H1 (cell line): ENCODE data around the gene ZNF681. TPM values are rescaled to one million over a fixed set of nuclear protein-coding genes. Genes with fewer than 3 reads are reported as not detected.

Source experiments
- CTCF ChIA-PET: fragments of 300-600 bp; sonication (Branson Sonifier 250); formaldehyde crosslinking; loops from one replicate; lab custom pipeline; 2021; ENCODE audit not compliant: partially characterized antibody; lab: Charles Lee
- POLR2A ChIA-PET: fragments of 300-600 bp; sonication (Branson Sonifier 250); formaldehyde crosslinking; loops from one replicate; lab custom pipeline; 2021; ENCODE audit warnings: inconsistent platforms; ENCODE audit not compliant: partially characterized antibody; lab: Charles Lee
- DNase-seq, 2 experiments: peaks; one replicate each; pipeline versions ENCODE4 v3.0.0 to v3.0.0-alpha.2; 2010 to 2022; ENCODE audit warnings: low spot score in 2 of 2, low read depth in 1 of 2, mixed read lengths in 1 of 2
- FAIRE-seq: peaks from 2 replicates; lab custom pipeline; 2011; peaks lifted over from hg19 to GRCh38; lab: Jason Lieb, UNC
- H2AFZ ChIP-seq: 2 replicates; pipeline ENCODE4 v1.8.1; 2012; ENCODE audit warnings: low read length, inconsistent platforms
- H2AK5ac ChIP-seq: 2 replicates; pipeline ENCODE4 v1.6.1; 2013; ENCODE audit warnings: low read depth, low read length
- H2BK120ac ChIP-seq: replicated peaks from 2 replicates; pipeline ENCODE3; 2013; ENCODE audit warnings: low read depth, low read length, inconsistent platforms
- H2BK12ac ChIP-seq: 2 replicates; pipeline ENCODE4 v1.6.1; 2013; ENCODE audit warnings: low read depth, low read length
- H2BK15ac ChIP-seq: 2 replicates; pipeline ENCODE4 v1.6.1; 2013; ENCODE audit warnings: low read length
- H2BK20ac ChIP-seq: 2 replicates; pipeline ENCODE4 v1.6.1; 2013; ENCODE audit warnings: low read length
- H2BK5ac ChIP-seq: 2 replicates; pipeline ENCODE4 v1.6.1; 2013; ENCODE audit warnings: low read depth, low read length
- H3K14ac ChIP-seq: 2 replicates; pipeline ENCODE4 v1.6.1; 2013; ENCODE audit warnings: inconsistent platforms; ENCODE audit not compliant: insufficient read length
- H3K18ac ChIP-seq: 2 replicates; pipeline ENCODE4 v1.6.1; 2013; ENCODE audit warnings: low read length; ENCODE audit errors: extremely low read depth
- H3K23ac ChIP-seq: 2 replicates; pipeline ENCODE4 v1.6.1; 2013; ENCODE audit warnings: inconsistent platforms; ENCODE audit not compliant: insufficient read length
- H3K23me2 ChIP-seq: 2 replicates; pipeline ENCODE4 v1.6.1; 2013; ENCODE audit warnings: low read depth, low read length
- H3K27ac ChIP-seq: 2 replicates; pipeline ENCODE4 v1.6.1; 2011; ENCODE audit warnings: low read depth, low read length, inconsistent platforms
- H3K27me3 ChIP-seq, 4 experiments: replicated peaks in 1 of 4; 1 replicate in 1 of 4; 2 replicates in 3 of 4; pipeline versions ENCODE4 v1.6.1 to v1.8.1; 2011 to 2013; ENCODE audit warnings: low read length in 3 of 4, mild to moderate bottlenecking in 3 of 4, inconsistent platforms in 2 of 4, mixed read lengths in 2 of 4, moderate library complexity in 1 of 4; ENCODE audit not compliant: control insufficient read depth in 3 of 4, insufficient read depth in 3 of 4; ENCODE audit errors: extremely low read depth in 1 of 4
- H3K36me3 ChIP-seq, 4 experiments: 2 replicates each; pipeline versions ENCODE4 v1.6.1 to v1.8.1; 2011 to 2013; ENCODE audit warnings: mild to moderate bottlenecking in 4 of 4, low read length in 3 of 4, moderate library complexity in 2 of 4, control low read depth in 1 of 4, inconsistent platforms in 1 of 4; ENCODE audit not compliant: insufficient read depth in 4 of 4, control insufficient read depth in 2 of 4
- H3K4ac ChIP-seq: replicated peaks from 2 replicates; pipeline ENCODE3; 2013; ENCODE audit warnings: low read length, low read depth, mixed read lengths, inconsistent platforms; ENCODE audit not compliant: insufficient read length
- H3K4me1 ChIP-seq, 4 experiments: replicated peaks in 1 of 4; 1 replicate in 1 of 4; 2 replicates in 3 of 4; pipeline versions ENCODE4 v1.6.1 to v1.8.1; 2011 to 2013; ENCODE audit warnings: low read length in 3 of 4, inconsistent platforms in 2 of 4, mixed read lengths in 1 of 4; ENCODE audit not compliant: insufficient read depth in 4 of 4, control insufficient read depth in 3 of 4
- H3K4me2 ChIP-seq, 2 experiments: 2 replicates each; pipeline versions ENCODE4 v1.6.1 to v1.8.1; 2011 to 2013; ENCODE audit warnings: low read depth in 2 of 2, low read length in 2 of 2, control low read depth in 1 of 2, inconsistent platforms in 1 of 2, mild to moderate bottlenecking in 1 of 2; ENCODE audit not compliant: insufficient read depth in 1 of 2
- H3K4me3 ChIP-seq, 4 experiments: fragments of 200-600, 300-600 bp in 1 of 4; sonication (generic), shearing (Covaris generic), sonication (Bioruptor Twin) in 1 of 4; 2 replicates each; pipeline versions ENCODE4 v1.5.1 to v1.8.1; 2011 to 2016; ENCODE audit warnings: low read length in 4 of 4, low read depth in 3 of 4, control low read depth in 2 of 4, inconsistent platforms in 2 of 4, mild to moderate bottlenecking in 2 of 4, mixed read lengths in 1 of 4, moderate library complexity in 1 of 4; ENCODE audit not compliant: insufficient read depth in 2 of 4; ENCODE audit errors: extremely low read depth in 1 of 4
- H3K56ac ChIP-seq: replicated peaks from 2 replicates; pipeline ENCODE3; 2013; ENCODE audit warnings: low read depth, mild to moderate bottlenecking, mixed read lengths, low read length, inconsistent platforms; ENCODE audit not compliant: insufficient read length
- H3K79me1 ChIP-seq: 2 replicates; pipeline ENCODE4 v1.6.1; 2013; ENCODE audit warnings: low read depth, low read length, control low read depth
- H3K79me2 ChIP-seq, 2 experiments: 2 replicates each; pipeline versions ENCODE4 v1.6.1 to v1.8.1; 2012 to 2013; ENCODE audit warnings: low read length in 2 of 2, mild to moderate bottlenecking in 2 of 2, inconsistent platforms in 1 of 2; ENCODE audit not compliant: insufficient read depth in 2 of 2, control insufficient read depth in 1 of 2
- H3K9ac ChIP-seq, 4 experiments: replicated peaks in 1 of 4; 1 replicate in 1 of 4; 2 replicates in 3 of 4; pipeline versions ENCODE4 v1.6.1 to v1.8.1; 2011 to 2013; ENCODE audit warnings: low read depth in 3 of 4, low read length in 3 of 4, control low read depth in 2 of 4, mild to moderate bottlenecking in 2 of 4, moderate library complexity in 2 of 4, inconsistent platforms in 1 of 4; ENCODE audit errors: extremely low read depth in 1 of 4
- H3K9me3 ChIP-seq, 2 experiments: 2 replicates each; pipeline versions ENCODE4 v1.6.1 to v1.8.1; 2012 to 2013; ENCODE audit warnings: mild to moderate bottlenecking in 2 of 2, moderate library complexity in 2 of 2, control low read depth in 1 of 2, inconsistent platforms in 1 of 2, low read depth in 1 of 2, low read length in 1 of 2, mixed read lengths in 1 of 2; ENCODE audit not compliant: insufficient read depth in 2 of 2
- H4K20me1 ChIP-seq, 2 experiments: replicated peaks in 1 of 2; 2 replicates each; pipeline versions ENCODE3 to v1.8.1; 2011 to 2013; ENCODE audit warnings: inconsistent platforms in 2 of 2, low read length in 2 of 2, mild to moderate bottlenecking in 1 of 2; ENCODE audit not compliant: insufficient read depth in 2 of 2, control insufficient read depth in 1 of 2
- H4K5ac ChIP-seq: 2 replicates; pipeline ENCODE4 v1.6.1; 2013; ENCODE audit warnings: low read length, low read depth, mixed read lengths, inconsistent platforms; ENCODE audit not compliant: insufficient read length
- H4K8ac ChIP-seq: 2 replicates; pipeline ENCODE4 v1.8.0; 2013; ENCODE audit warnings: mild to moderate bottlenecking, moderate library complexity, low read length, inconsistent platforms; ENCODE audit not compliant: insufficient read depth; ENCODE audit errors: extremely low read depth
- H4K91ac ChIP-seq: replicated peaks from 2 replicates; pipeline ENCODE3; 2013; ENCODE audit warnings: low read length, mixed read lengths, inconsistent platforms; ENCODE audit not compliant: insufficient read length
- BACH1 ChIP-seq: IDR thresholded peaks from 2 replicates; pipeline ENCODE4 v1.6.1; 2012; ENCODE audit warnings: low read length, improper control_type of control experiment
- CEBPB ChIP-seq: IDR thresholded peaks from 2 replicates; pipeline ENCODE4 v1.6.1; 2012; ENCODE audit warnings: low read depth, low read length
- GTF2F1 ChIP-seq: IDR thresholded peaks from 2 replicates; pipeline ENCODE4 v1.6.1; 2012; ENCODE audit warnings: low read depth, low read length, improper control_type of control experiment, borderline replicate concordance
- JUN ChIP-seq: IDR thresholded peaks from 2 replicates; pipeline ENCODE4 v1.6.1; 2011; ENCODE audit warnings: low read depth, mild to moderate bottlenecking, improper control_type of control experiment, low read length
- JUND ChIP-seq: IDR thresholded peaks from 2 replicates; pipeline ENCODE4 v1.6.1; 2011; ENCODE audit warnings: mild to moderate bottlenecking, improper control_type of control experiment, low read length
- KDM4A ChIP-seq: IDR thresholded peaks from one replicate; pipeline ENCODE4 v1.7.1; 2012; ENCODE audit warnings: low read depth, mild to moderate bottlenecking, moderate library complexity, low read length, inconsistent platforms; ENCODE audit not compliant: severe bottlenecking
- NRF1 ChIP-seq: IDR thresholded peaks from 2 replicates; pipeline ENCODE4 v1.6.1; 2011; ENCODE audit warnings: mild to moderate bottlenecking, low read depth, low read length, improper control_type of control experiment
- PHF8 ChIP-seq: fragments of 200-600 bp; sonication (generic); conservative IDR thresholded peaks from 2 replicates; pipeline ENCODE4 v1.7.1; 2012; ENCODE audit warnings: low read depth, mild to moderate bottlenecking, inconsistent platforms, low read length, moderate library complexity
- SP1 ChIP-seq: IDR thresholded peaks from 2 replicates; pipeline ENCODE4 v1.6.1; 2011; ENCODE audit warnings: low read depth, low read length
- SP4 ChIP-seq: IDR thresholded peaks from 2 replicates; pipeline ENCODE4 v1.6.1; 2012; ENCODE audit warnings: low read length, inconsistent platforms
- SUZ12 ChIP-seq: fragments of 200-600 bp; sonication (generic); IDR thresholded peaks from 2 replicates; pipeline ENCODE4 v1.6.1; 2012; ENCODE audit warnings: mild to moderate bottlenecking, inconsistent platforms, low read length, moderate library complexity, mixed read lengths
- polyA plus RNA-seq, 7 experiments: library from polyadenylated mRNA; depleted of rRNA in 3 of 7; stranded (reverse) in 5 of 7; unstranded in 2 of 7; fragments of >200 nt in 5 of 7; fragments of 200-250 nt in 2 of 7; gene quantifications; 1 replicate in 5 of 7; 2 replicates in 1 of 7; 4 replicates in 1 of 7; pipeline versions ENCODE4 v1.2.1 to v1.2.3, GENCODE V29; 2011 to 2013; ENCODE audit warnings: missing spikeins in 2 of 7, mixed read lengths in 2 of 7
- total RNA-seq: library from RNA; stranded (reverse); fragmentation: NEBNext Ultra II Directional; extraction: Animal tissue kit (Norgen Biotek cat#: 25700); gene quantifications from 2 replicates; pipeline ENCODE4 v1.2.1, GENCODE V29; 2021
- TF ChIP-seq, protein P1 (sequence below): IDR thresholded peaks from 2 replicates; pipeline ENCODE4 v1.6.1; 2012; ENCODE audit warnings: inconsistent platforms

ZNF681 gene
- total and polyA plus RNA-seq, 2 of the 8 experiments (the other 6 are each of a cell fraction or from before 2014, with no cell fraction given) = 1.1 to 6.8 TPM

DNA sequence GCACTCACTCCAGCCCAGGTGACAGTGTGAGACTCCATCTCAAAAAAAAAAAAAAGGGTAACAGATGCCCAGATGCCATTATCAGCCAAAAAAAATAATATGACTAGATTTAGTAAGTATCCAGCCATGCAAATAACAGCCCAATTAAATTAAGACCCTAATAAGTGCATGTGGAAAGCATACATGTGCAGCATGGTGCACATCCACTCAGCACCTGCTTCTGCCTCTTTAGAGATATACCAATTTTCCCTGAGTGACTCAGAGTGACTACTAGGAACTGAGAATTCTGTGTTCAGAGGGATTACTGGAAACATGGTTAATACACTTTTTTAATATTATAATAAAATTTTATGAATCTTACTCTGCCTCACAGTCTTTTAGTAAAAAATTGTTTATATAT is 41.9 kb downstream of the ZNF681 start:
- DNase-seq (no peak), FAIRE-seq (no peak)
- Histone ChIP-seq H3K79me2 (no peaks in the 10 kb centered on the region), H3K36me3 (no peaks in the 10 kb centered on the region), H3K9me3 (peaks cover 3 to 6% of the 10 kb centered on the region in 2 experiments; a peak in 1 of 4 replicates), H3K23me2 (no peaks in the 10 kb centered on the region; the same call in 1 of the 2 replicates), H2AFZ (no peak overlapping the region), H3K27ac (no peak overlapping the region), H2BK15ac (no peak overlapping the region), H4K5ac (no peak overlapping the region), H3K4me2 (no peak overlapping the region), H3K4me3 (no peak overlapping the region), H2AK5ac (no peak overlapping the region), H3K56ac (no peak overlapping the region), H2BK120ac (no peak overlapping the region), H3K23ac (no peak overlapping the region), H2BK12ac (no peak overlapping the region), H3K27me3 (no peaks in the 10 kb centered on the region), H4K20me1 (no peaks in the 10 kb centered on the region), H2BK5ac (no peak overlapping the region), H3K14ac (no peak overlapping the region), H3K4ac (no peak overlapping the region), H2BK20ac (no peak overlapping the region), H4K91ac (no peak overlapping the region), H4K8ac (no peak overlapping the region), H3K4me1 (no peaks in the 10 kb centered on the region), H3K9ac (no peak overlapping the region), H3K18ac (no peak overlapping the region), H3K79me1 (no peaks in the 10 kb centered on the region)
- no peak for TF ChIP-seq CEBPB
- no peak for TF ChIP-seq GTF2F1
- no peak for TF ChIP-seq SP4
- TF ChIP-seq, protein P1, sequence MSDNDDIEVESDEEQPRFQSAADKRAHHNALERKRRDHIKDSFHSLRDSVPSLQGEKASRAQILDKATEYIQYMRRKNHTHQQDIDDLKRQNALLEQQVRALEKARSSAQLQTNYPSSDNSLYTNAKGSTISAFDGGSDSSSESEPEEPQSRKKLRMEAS = no peak
- TF ChIP-seq PHF8 = no peak
- no peak for TF ChIP-seq JUN
- TF ChIP-seq NRF1 = no peak
- no peak for TF ChIP-seq SP1
- no peak for TF ChIP-seq JUND
- no peak for TF ChIP-seq BACH1
- no peak for TF ChIP-seq KDM4A
- no peak for TF ChIP-seq SUZ12
- POLR2A ChIA-PET = no interaction called here
- CTCF ChIA-PET = no interaction called here
